Aorta (tissue), 5 donors: ENCODE measurements around the gene SLC16A2. TPM values are rescaled to one million over a fixed set of nuclear protein-coding genes. Genes with fewer than 3 reads are reported as not detected.
A peak's percentile ranks its signal among the peaks of the same experiment; 100 is the strongest.

Experiments
- ATAC-seq: fragments of 200-7000 bp; cut with Tn5 transposase; one replicate; pipeline ENCODE4 v1.9.1; 2022; ENCODE audit warnings: moderate library complexity; ENCODE audit not compliant: low FRiP score
- DNase-seq, 2 donors: peaks; one replicate each; pipeline ENCODE4 v3.0.0-alpha.2; 2020
- H3K27ac ChIP-seq, 2 donors: one replicate each; pipeline ENCODE4 v1.5.1; 2013; ENCODE audit warnings: low read length in 2 of 2, mild to moderate bottlenecking in 2 of 2, moderate library complexity in 2 of 2, control low read depth in 1 of 2, inconsistent platforms in 1 of 2, low read depth in 1 of 2
- H3K27me3 ChIP-seq, 2 donors: one replicate each; pipeline ENCODE4 v1.6.1; 2013; ENCODE audit warnings: control low read depth in 1 of 2, low read length in 1 of 2, mild to moderate bottlenecking in 1 of 2, moderate library complexity in 1 of 2; ENCODE audit not compliant: insufficient read depth in 2 of 2, control insufficient read depth in 1 of 2
- H3K36me3 ChIP-seq, 2 donors: one replicate each; pipeline ENCODE4 v1.6.1; 2013; ENCODE audit warnings: control low read depth in 1 of 2, low read length in 1 of 2, mild to moderate bottlenecking in 1 of 2; ENCODE audit not compliant: insufficient read depth in 2 of 2, control insufficient read depth in 1 of 2
- H3K4me1 ChIP-seq, 2 donors: one replicate each; pipeline ENCODE4 v1.6.1; 2013; ENCODE audit warnings: low read length in 2 of 2, control low read depth in 1 of 2, mild to moderate bottlenecking in 1 of 2, moderate library complexity in 1 of 2; ENCODE audit not compliant: insufficient read depth in 2 of 2, control insufficient read depth in 1 of 2
- H3K4me3 ChIP-seq, 2 donors: one replicate each; pipeline ENCODE4 v1.5.1; 2013; ENCODE audit warnings: low read length in 2 of 2, control low read depth in 1 of 2, mild to moderate bottlenecking in 1 of 2
- H3K9me3 ChIP-seq: one replicate; pipeline ENCODE4 v1.6.1; 2013; ENCODE audit warnings: mild to moderate bottlenecking, low read length; ENCODE audit not compliant: control insufficient read depth
- WGBS, 2 donors: extraction: QIAGEN DNeasy Blood & Tissue Kit; methylation state at CpG; one replicate each; pipeline ENCODE4 v1.1.7; 2013; 5-methylcytosine and 5-hydroxymethylcytosine counted together
- intact Hi-C, 2 donors: fragments of 100-400 bp; cut with DNase I; formaldehyde crosslinking; loops; one replicate each; pipeline versions ENCODE4 v1.14.2 to v1.15.0; 2022
- long read RNA-seq, 2 donors: library from polyadenylated mRNA; unstranded; transcript quantifications; one replicate each; pipeline ENCODE4 v2.0.0, GENCODE V29; 2020 to 2021
- polyA plus RNA-seq, 2 donors: library from polyadenylated mRNA; stranded (reverse); fragments of 200-250 nt; gene quantifications; one replicate each; pipeline ENCODE4 v1.2.3, GENCODE V29; 2013
- total RNA-seq, 2 donors: library from RNA; stranded (reverse); fragmentation: NEBNext Ultra II Directional; extraction: Animal tissue kit (Norgen Biotek cat#: 25700); gene quantifications; one replicate each; pipeline ENCODE4 v1.2.1, GENCODE V29; 2021
- donor health status: healthy with polysubstance abuse.
- donor health status: Bipolar disorder and iron deficiency.
- donor health status: DM: no; HTN: no; CAD: no.
- donor health status: DM: no; HTN: no; CAD: no.
- donor health status: DM: yes; HTN: yes; CAD: no.

Gene SLC16A2
- total RNA-seq (10 to 100 TPM in 1 of 2 donors, 1 to 10 TPM in 1; 9.2 to 30.6 TPM), polyA plus RNA-seq (10 to 100 TPM in 1 of 2 donors, 1 to 10 TPM in 1; 1.6 to 11.1 TPM)
- long read RNA-seq, donor 1, full-length matches to known transcripts = 7 of 25 reads
- long read RNA-seq, donor 1, partial matches to known transcripts = 11 of 25 reads
- long read RNA-seq, donor 1, other reads (novel, unspliced or antisense) = 7 of 25 reads
- long read RNA-seq, donor 2, full-length matches to known transcripts = 4 of 14 reads
- long read RNA-seq, donor 2, partial matches to known transcripts = 9 of 14 reads
- long read RNA-seq, donor 2, other reads (novel, unspliced or antisense) = 1 of 14 reads

DNA sequence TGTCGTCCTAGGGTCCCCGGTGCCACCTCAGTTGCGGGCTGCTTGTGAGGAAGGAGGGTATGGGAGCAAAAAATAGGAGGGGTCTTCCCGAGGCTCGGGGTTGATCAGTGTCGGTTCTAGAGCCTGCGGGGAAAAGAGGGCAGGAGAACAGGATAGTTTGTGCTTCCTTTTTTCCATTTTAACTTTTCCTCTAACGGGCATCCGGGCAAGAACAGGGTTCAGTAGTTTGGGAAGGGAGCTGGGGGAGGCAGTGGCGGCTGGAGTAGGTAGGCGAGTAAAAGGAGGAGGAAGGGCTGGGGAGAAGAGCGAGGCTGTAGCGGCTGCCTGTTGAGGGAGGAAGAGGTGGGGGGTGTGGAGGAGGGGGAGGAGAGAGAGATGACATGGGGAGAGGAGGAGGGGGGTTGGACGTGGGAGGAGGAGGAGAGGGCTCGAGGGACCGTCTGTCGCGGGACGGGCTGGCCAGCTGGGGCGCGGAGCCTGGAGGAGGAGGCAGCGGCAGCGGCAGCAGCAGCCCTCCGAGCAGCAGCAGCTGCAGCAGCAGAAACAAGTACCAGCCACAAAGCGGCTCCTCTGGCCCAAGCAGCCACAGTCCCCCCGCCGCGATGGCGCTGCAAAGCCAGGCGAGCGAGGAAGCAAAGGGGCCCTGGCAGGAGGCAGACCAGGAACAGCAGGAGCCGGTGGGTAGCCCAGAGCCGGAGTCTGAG, at the start of gene SLC16A2:
Gene SLC16A2, plus strand, starts transcription at position 458 of the 704 bp plus-strand sequence. Its CDS starts 145 bp downstream, at position 603.
- H3K36me3 ChIP-seq = no peaks in the 10 kb centered on the region
- intact Hi-C loops = loop anchor here (2.0 to 10.0 kb wide), 3 partner anchors 114 to 126 kb away; no protein-coding TSS in a partner anchor
- 1 to 21% methylated on average over 30 to 33 of the region's 33 CpGs for WGBS, 2 donors
- DNase-seq (peak; percentile 81 to 83), ATAC-seq (peak; percentile 79)
- H3K9me3 ChIP-seq = no peaks in the 10 kb centered on the region
- no peaks in the 10 kb centered on the region for H3K27me3 ChIP-seq
- peak within 1 kb of the TSS in 1 of 2 donors; percentile 93 for H3K27ac ChIP-seq
- no peaks in the 10 kb centered on the region for H3K4me1 ChIP-seq
- H3K4me3 ChIP-seq = peak within 1 kb of the TSS; percentile 43 to 63

DNA sequence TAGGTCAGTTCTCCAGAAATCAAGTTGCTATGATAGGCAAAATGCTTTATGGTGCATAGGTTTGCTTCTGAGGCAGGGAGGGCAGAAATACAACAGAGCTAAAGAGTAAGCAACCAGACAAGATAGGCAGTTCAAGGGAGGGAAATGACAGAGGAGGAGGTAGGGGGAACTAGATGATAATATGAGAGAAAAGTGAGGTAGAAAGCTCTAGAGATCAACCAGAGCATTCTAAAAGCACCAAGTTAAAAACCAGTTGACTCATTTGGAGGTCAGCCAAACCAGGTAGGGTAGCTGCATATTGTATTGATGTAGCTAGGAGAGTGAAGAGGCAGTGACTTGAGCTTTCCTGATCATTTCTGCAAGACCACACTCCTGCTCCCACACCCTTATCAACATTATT, 49.0 kb upstream of the SLC16A2 start:
- Histone ChIP-seq H3K27ac (no peak overlapping the region), H3K36me3 (no peaks in the 10 kb centered on the region), H3K27me3 (no peaks in the 10 kb centered on the region), H3K9me3 (no peaks in the 10 kb centered on the region), H3K4me3 (no peak overlapping the region), H3K4me1 (no peaks in the 10 kb centered on the region)
- ATAC-seq (no peak), DNase-seq (no peak)
- intact Hi-C loops = loop anchor here in 1 of 2 donors (10.0 kb wide), 1 partner anchor 63 kb away; no protein-coding TSS in a partner anchor

DNA sequence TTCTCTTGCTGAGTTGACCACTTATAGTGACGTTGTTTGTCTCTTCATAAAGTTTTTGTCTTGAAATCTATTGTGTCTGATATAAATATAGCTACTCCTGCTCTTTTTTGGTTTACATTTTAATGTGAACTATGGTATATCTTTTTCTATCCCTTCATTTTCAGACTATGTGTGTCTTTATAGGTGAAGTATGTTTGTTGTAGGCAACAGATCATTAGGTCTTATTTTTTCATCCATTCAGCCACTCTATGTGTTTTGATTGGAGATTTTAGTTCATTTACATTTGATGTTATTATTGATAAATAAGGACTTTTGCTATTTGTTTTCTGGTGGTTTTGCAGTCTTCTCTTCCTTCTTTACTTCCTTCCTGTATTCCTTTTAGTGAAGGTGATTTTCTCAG, 44.0 kb upstream of the SLC16A2 start:
- Histone ChIP-seq H3K27me3 (no peaks in the 10 kb centered on the region), H3K4me3 (no peak overlapping the region), H3K36me3 (no peaks in the 10 kb centered on the region), H3K27ac (no peak overlapping the region), H3K4me1 (no peaks in the 10 kb centered on the region), H3K9me3 (no peaks in the 10 kb centered on the region)
- intact Hi-C loops = loop anchor here in 1 of 2 donors (10.0 kb wide), 1 partner anchor 58 kb away; no protein-coding TSS in a partner anchor
- ATAC-seq (no peak), DNase-seq (no peak)
- WGBS, 2 donors = 57 to 72% methylated on average over 1 of the region's 1 CpG

DNA sequence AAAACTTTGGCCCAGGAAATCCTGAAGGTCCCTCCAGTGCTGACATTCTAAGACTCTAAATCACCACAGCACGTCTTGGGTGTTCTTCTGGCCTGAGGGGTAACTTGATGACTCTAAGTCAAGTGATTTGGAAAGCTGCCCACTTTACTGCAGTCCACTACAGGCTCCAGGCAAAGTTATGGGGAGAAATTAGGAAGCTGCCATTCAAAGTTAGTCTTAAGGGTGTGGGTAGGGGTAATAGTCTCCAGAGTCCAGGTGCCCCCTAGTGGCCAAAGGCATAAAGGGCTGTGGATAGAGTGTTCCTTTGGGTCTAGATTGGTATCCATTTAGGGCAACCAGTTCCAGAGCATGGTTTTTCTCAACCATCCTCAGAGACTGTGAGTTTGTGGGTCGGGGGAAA, 38.7 kb upstream of the SLC16A2 start:
- WGBS, 2 donors = 14 to 34% methylated on average over 2 of the region's 2 CpGs

DNA sequence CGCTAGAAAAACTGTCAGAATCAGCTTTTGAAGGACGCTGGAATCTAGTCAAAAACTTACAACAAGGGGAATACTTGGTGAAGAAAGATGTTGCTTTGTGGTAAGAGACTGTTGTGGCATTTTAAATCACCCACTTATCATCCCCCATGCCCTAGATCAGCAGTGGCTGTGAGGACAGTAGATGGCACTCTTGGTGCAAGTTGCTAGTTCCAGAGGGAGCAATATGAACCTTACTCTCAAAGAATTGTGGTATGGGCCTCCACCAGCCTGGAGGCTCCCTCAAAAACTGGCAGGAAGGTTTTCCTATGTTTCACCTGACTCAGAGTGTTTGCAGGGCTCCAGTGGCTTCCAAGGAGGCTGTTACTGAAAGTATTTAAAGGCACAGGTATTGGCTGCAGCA, 37.7 kb upstream of the SLC16A2 start:
- intact Hi-C loops = loop anchor here (2.0 to 10.0 kb wide), 3 partner anchors 81 to 167 kb away; no protein-coding TSS in a partner anchor
- Histone ChIP-seq H3K27me3 (no peaks in the 10 kb centered on the region), H3K27ac (no peak overlapping the region), H3K9me3 (no peaks in the 10 kb centered on the region), H3K36me3 (no peaks in the 10 kb centered on the region), H3K4me3 (no peak overlapping the region), H3K4me1 (no peaks in the 10 kb centered on the region)
- DNase-seq = no peak
- ATAC-seq = peak; percentile 68
- whole genome bisulfite sequencing, 2 donors = 21 to 22% methylated on average over 2 of the region's 2 CpGs

More for the DNA sequence above, 38.7 kb upstream of the SLC16A2 start:
- H3K4me1 ChIP-seq = no peaks in the 10 kb centered on the region
- DNase-seq (peak; percentile 79 to 80), ATAC-seq (peak; percentile 81)
- no peaks in the 10 kb centered on the region for H3K9me3 ChIP-seq
- H3K27ac ChIP-seq = no peak overlapping the region
- no peak overlapping the region for H3K4me3 ChIP-seq
- no peaks in the 10 kb centered on the region for H3K27me3 ChIP-seq
- intact Hi-C loops = loop anchor here (2.0 to 10.0 kb wide), 3 partner anchors 82 to 168 kb away; no protein-coding TSS in a partner anchor
- H3K36me3 ChIP-seq = no peaks in the 10 kb centered on the region

DNA sequence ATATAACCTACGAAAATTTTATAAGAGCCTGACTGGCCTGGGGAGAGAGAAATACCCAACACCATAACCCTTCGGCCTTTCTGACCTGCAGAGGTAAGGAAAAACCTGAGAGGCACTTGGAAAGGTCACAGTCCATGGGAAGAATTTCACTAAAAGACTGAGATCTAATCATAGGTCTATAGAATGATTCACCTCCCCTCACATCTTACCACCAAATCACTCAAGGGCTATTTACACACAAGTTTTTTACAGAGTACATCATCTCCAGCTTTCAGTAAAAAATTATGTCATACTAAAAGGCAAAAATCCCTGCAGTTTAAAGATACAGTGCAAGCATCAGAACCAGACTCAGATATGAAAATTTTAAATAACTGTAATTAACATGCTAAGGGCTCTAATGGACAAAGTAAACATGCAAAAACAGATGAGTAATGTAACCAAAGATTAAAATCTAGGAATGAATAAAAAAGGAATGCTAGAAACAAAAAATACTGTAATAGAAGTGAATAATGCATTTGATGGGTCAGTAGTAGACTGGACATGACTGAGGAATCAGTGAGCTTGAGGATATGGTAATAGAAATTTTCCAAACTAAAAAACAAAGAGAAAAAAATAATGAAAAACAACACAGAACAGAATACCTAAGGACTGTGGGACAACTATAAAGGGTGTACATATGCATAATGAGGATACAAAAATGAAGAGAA, 32.1 kb upstream of the SLC16A2 start:
- H3K4me3 ChIP-seq = no peak overlapping the region
- no peak overlapping the region for H3K27ac ChIP-seq
- WGBS, 2 donors = 54 to 91% methylated on average over 2 of the region's 2 CpGs
- no peak for ATAC-seq
- no peaks in the 10 kb centered on the region for H3K4me1 ChIP-seq
- H3K36me3 ChIP-seq = no peaks in the 10 kb centered on the region
- no peaks in the 10 kb centered on the region for H3K9me3 ChIP-seq
- no peaks in the 10 kb centered on the region for H3K27me3 ChIP-seq
- intact Hi-C loops = loop anchor here (10.0 kb wide), 2 partner anchors 76 to 156 kb away; no protein-coding TSS in a partner anchor
- DNase-seq = no peak

DNA sequence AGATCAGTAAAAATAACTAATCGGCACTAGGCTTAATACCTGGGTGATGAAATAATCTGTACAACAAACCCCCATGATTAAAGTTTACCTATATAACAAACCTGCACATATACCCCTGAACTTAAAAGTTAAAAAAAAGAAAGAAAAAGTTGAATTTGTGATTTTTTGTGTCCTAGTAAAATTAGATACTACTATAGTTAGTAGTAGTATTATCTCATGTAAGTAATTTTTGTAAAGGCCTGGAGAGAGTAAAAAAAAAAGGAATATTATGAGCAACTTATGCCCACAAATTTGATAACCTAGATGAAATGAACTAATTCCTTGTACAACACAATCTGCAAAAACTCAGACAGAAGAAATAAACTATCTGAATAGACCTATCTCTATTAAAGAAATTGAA, 25.7 kb upstream of the SLC16A2 start:
- Histone ChIP-seq H3K9me3 (no peaks in the 10 kb centered on the region), H3K4me3 (no peak overlapping the region), H3K27me3 (no peaks in the 10 kb centered on the region), H3K27ac (no peak overlapping the region), H3K36me3 (no peaks in the 10 kb centered on the region), H3K4me1 (no peaks in the 10 kb centered on the region)
- intact Hi-C loops = no loop called here
- no peak for ATAC-seq
- DNase-seq = no peak
- 95 to 97% methylated on average over 1 of the region's 1 CpG for WGBS, 2 donors

DNA sequence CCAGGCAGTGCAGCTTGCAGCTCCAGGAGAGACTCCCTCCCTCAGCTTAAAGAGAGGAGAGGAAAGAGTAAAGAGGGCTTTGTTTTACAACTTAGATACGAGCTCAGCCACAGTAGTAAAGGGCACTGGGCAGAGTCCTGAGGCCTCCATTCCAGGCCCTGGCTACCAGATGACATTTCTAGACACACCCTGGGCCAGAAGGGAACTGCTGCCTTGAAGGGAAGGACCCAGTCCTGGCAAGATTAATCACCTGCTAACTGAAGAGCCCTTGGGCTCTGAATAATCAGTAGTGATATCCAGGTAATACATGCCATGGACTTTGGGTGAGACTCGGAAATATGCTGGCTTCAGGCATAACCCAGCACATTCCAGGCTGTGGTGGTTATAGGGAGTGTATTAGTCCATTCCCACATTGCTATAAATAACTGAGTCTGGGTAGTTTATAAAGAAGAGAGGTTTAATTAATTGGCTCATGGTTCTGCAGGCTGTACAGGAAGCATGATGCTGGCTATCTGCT, 15.3 kb upstream of the SLC16A2 start:
- no peaks in the 10 kb centered on the region for H3K27me3 ChIP-seq
- H3K27ac ChIP-seq = no peak overlapping the region
- H3K9me3 ChIP-seq = peaks cover 1% of the 10 kb centered on the region
- intact Hi-C loops = no loop called here
- no peak overlapping the region for H3K4me3 ChIP-seq
- 67 to 92% methylated on average over 2 of the region's 2 CpGs for WGBS, 2 donors
- no peak for ATAC-seq
- no peak for DNase-seq
- no peaks in the 10 kb centered on the region for H3K4me1 ChIP-seq
- no peaks in the 10 kb centered on the region for H3K36me3 ChIP-seq
